GM18861 (cell line): ENCODE data around the gene SKI.
"Not testable (repeated sequence)": the region's sequence is repeated elsewhere in the genome, so short reads cannot be mapped to it uniquely, and the experiment has no call there.

Experiments used
- ATAC-seq: cut with Tn5 transposase; IDR thresholded peaks from one replicate; pipeline ENCODE4 v1.9.1; 2021; ENCODE audit not compliant: unreplicated experiment

The SKI gene

DNA sequence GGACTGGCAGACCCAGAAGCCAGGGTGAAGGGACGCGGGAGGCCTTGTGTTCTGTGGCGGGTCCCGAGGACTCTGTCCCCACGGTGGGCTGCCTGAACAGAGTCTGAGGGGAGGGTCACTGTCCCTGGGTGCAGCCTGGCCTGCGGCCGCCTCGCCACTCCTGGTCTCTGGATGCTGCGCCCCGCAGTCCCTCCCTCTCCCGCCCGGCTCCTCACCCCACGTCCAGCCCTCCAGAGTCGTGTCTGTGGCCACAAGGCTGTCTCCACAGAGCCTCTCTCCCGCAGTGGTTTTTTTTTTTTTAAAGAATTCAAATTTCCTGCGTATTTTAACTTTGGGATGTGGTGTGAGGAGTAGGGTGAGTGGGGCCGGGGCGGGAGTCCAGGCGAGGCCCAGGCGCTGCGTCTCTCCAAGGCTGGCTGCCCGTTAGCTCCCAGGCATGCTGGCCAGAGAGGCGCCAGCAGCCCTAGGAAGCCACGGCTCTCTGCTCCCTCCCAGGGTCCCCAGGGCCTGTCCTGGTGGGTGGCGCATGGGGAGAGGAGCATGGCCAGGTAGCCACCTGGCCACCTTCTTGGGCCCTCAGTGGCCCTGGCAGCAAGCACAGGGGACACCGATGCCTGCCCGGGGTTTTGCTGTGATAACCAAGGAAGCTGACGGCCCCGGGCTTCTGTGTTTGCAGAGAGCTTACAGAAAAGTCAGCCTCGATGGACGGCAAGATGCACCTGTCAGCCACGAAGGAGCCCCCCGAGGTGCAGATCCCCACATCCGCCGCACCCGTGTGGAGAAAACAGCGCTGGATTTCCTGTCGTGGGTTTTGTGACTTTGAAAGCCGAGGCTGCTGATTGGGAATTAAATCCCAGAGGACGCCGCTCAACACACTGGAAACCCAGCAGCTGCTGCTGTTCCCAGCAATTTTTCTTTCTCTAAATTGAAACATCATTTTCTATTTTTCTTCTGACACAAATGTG is 90.5 kb downstream of the SKI start:
- no peak for ATAC-seq

DNA sequence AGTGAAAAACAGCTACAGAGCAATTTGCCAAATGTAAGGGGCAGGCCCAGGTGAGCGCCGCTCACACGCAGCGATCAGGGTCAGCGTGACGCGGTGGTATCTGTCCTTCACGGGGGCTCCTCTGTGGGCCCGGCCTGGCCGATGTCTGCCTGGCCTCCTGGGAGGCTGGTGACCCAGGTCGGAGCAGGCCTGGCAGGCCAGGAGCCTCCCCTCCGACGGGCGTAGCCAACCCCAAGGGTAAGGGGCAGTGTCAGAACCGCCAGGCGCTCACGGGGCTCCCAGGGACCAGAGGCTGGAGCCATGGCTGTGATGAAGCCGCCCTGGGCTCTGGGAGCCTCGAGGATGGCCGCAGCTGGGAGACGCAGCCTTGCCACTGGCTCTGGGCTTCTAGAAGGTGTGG is 91.2 kb downstream of the SKI start:
- ATAC-seq, result no peak

DNA sequence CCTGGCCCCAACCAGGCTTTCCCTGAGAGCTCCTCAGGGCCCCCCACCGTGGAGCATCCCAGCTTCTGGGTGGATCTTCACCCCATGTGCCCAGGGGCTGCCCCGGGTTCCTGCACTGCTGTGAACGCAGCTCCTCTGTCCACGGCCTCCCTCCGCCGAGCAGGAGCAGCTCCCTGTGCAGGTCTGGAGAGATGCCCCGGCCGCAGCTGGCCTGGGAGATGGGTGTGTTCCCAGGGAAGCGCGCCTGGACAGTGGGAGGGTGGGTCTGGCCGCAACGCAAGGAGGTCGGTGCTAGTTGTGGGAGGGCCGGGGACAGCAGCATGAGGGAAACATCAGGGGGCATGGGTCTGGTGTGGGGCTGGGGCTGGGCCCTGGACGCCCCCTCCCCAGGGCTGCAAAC is 91.9 kb downstream of the SKI start:
- no peak for ATAC-seq

DNA sequence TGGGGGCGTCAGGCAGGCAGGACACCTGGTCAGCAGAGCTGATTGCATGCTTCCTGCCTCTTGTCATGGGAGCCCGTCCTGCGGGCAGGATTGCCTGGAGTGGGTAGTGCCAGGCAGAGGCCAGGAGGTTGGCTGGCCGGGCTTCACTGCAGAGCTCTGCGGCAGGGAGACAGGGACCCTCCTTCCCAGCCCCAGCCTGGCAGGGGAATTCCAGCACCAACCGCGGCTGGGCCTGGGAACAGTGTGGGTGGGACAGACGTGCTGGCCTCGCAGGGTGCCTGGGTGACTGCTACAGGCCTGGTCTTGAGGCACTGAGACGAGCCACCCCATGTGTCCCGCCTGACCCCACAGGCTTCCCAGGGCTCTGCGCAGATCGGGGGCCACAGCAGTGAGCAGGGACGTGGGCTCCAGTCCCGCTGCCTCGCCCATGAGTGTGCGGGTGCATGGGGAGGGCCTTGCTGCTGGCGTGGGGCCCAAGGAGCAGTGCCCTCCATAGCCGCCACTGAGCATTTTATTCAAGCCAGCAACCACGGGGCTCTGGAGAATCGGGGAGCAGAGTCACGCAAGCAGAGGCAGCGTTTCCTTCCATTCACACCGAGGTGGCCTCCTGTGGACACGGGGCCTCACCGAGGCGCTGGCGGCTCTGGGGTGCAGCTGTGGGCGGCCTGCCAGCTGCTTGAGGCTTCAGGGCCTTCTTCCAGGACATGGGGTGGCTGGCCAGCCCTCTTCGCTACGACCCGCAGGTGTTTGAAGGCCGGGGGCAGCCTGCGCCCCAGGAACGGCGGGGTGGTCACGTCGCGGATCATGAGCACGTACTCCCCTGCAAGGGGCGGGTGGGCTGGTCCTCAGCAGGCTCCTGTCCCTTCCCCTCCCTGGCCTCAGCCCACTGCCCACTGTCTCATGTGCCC is 92.9 kb downstream of the SKI start:
- ATAC-seq, result no peak

DNA sequence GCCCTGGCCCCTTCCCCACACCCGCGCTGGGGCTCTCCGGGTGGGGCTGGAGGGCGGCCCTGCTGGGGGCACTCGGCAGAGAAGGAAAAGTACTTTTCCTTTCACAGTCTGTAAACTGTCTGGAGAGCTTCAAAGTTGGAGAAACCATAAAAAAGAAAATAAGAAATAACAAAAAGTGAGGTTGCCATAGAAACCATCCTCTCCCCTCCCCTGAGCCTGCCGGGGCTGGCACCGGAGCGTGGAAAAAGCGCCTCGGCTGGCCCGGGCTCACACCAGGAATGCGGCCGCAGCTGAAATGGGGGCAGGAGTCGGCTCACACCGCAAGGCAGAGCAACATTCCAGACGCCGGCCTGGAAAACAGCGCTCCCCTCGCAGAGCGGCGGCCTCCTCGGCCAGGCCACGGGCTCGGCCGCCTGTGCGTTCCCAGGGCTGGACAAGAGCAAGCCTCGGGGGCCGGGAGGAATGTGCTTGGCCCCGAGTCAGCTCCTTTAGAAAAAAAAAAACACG is 94.0 kb downstream of the SKI start:
- no peak for ATAC-seq

DNA sequence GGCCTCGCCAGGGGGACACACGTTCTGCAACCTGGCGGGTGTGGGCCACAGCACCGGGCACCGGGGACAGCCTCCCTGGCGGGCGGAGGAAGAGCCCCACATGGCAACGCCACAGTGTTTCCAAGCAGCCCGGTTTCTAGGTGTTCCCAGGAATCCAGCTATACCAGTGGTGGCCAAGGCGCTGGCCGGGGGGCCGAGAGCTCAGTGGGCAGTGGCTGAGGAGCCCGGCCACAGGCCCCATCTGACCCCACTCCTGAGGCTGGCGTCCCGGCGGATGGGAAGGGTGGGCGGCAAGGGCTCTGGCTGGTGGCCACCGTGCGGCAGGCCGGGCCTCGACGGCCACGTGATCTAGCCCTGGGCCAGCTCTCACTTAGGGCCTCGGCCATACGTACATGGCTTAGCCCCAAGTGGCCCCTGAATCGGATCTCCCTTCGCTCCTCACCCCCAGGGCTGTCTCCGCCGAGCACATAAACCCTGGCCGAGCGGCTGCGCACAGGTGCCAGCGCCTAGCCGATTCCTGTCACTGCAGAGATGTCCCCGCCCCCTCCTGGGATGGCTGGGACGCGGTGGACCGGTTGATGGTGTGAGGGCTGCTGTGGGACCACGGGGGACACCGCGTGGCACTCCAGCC is 94.6 kb downstream of the SKI start:
- ATAC-seq, result no peak

DNA sequence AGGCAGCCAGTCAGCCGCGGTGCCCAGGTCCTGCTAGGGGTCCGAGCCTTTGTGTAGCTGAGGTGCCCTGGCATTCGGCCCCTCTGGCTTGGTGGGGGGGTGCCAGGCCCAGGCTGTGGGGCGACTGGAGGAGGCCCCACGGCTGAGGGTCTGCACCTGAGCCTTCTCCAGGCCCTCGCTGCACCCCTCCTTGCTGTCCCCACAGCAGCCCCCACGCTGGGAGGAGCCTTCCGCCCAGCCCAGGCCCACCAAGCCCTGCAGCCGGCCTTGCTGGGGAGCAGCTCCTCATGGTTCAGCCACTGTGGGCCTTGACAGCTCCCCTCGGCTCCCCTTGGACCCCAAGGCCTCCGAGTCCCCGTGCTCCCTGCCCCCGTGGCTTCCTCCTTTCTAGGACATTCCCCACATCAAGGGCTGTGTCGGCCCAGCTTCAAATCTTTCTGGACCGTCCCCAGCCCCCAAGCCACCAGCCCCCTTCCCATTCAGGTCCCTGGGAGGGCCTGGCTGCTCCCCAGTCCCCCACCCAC is 95.4 kb downstream of the SKI start:
- no peak for ATAC-seq

DNA sequence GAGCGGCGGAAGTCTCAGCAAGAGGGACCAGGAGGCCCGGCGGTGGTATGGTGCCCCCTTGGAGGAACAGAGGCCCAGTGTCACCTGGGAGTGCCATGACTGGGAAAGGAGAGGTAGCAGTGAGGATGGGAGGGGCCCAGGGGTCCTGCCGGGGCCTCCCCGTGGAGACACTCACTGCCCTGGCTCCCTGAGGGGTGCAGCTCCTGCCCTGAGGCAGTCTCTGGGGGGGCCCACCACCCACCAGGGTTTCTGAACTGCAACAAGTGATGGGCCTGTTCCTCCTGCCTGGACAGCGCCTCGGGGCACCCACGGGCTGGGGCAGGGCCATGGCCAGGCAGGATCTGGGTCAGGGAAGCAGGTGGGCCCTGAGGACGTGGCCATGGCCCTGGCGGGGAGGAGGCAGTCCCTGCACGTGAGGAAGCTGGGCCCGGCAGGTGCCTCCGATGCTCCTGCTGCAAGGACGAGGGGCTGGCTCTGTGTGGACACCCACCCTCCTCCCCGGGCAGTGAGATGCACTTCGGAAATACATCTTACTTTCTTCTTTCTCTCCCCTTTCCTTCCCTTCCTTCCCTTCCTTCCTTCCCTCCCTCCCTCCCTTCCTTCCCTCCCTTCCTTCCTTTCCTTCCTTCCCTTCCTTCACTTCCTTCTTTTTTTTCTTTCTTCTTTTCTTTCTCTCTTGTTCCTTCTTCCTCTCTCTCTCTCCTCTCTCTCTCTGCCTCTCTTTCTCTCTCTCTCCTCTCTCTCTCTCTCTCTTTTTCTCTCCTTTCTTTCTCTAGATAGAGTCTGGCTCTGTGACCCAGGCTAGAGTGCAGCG is 96.6 kb downstream of the SKI start:
- ATAC-seq, result no peak

DNA sequence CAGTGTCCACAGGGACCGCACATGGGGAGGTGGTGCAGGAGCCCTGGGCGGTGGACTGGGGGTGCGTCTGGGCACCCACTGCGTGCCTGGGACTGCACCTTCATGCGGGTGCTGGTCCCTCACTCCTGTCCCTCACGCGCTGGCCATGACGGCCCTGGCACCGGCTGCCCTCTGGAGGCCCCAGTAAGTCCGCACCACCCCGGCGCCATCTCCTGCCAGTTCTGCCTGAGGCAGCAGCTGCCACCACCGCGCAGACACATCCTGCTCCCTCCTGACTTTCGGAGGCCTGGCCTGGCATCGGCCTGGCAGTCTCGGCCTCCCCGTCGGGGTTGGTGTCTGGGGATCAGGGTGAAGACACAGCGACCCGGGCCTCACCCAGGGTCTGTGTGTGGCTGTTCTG is 98.4 kb downstream of the SKI start:
- no peak for ATAC-seq

DNA sequence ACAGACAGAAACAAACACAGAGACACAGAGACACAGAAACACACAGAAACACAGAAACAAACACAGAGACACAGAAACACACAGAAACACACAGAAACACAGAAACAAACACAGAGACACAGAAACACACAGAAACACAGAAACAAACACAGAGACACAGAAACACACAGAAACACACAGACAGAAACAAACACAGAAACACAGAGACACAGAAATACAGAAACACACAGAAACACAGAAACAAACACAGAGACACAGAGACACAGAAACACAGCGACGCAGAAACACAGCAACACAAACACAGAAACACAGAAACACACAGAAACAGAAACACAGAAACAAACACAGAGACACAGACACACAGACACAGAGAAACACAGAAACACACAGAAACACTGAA is 99.0 kb downstream of the SKI start:
- ATAC-seq, result not testable (repeated sequence)

DNA sequence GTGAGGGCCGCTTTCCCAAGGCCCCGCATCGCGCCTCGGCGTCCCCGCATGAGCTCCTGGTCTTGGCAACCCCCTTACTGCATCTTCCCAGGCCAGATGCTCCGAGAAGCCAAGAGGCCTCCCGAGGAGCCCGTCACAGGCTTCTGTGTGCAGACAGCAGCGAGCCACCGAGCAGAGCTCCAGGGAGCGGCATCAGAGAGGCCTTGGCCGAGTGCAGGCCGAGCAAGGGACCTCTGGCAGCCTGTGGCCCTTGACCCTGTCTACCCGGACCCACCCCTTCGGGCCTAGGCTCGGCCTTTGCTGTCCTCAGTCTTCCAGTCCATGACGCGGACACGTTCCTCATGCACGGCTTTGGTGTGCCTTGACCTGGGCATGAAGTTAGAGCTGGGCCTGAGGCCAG is 99.7 kb downstream of the SKI start:
- ATAC-seq, result no peak

DNA sequence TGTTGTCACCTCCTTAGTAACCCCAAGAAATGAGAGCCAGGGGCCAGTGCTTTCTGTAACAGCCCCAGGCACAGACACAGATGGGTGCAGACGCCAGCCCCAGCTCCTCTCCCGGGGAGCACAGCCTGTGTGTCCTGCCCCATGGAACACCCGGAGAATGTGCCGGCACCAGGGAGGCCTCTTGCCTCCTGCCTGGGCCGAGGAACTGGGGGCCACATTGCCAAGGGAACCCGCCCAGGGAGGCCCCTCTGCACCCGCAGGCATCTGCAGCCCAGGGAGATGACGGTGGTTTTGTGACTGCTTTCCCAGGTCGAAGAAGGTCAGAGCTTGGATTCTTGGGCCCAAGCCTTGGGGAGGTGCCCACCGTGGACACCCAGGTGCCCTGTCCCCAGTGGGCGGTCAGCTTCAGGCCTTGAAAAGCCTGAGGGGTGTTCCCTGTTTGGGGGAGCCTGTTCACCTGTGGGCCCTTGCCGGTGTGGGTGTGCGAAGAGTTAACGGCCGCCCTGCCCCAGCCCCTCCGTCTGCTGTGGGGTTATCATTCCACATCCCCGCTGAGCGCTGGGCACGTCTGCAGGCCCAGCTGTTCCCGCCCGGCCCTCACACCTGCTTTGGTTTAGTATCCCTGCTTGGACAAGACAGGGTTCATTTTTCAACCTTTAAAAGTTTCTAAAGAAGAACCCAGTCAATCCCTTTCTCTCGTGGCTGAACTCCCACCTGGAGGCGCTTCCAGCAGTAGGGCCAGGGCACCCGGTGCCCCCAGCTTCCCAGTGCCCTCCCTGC is 100.7 kb downstream of the SKI start:
- ATAC-seq, result no peak

DNA sequence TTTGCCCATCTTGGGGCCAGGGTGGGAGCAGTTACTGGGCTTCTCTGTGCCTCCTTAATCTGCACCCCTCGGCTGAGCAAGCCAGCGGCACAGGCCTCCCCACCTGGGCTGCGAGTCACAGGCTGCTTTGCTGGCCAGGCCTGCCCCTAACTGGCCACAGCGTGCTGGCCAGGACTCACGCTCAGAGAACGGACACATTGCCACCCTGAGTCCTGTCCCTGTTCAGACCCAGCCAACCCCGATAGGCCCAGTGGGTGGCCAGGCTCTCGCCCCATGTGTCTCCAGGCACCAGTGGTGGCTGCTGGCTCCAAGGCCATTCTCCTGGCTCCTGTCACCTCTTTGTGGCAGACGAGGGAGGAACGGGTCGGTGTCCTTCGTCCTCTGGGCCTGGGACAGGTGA is 101.9 kb downstream of the SKI start:
- ATAC-seq, result no peak

DNA sequence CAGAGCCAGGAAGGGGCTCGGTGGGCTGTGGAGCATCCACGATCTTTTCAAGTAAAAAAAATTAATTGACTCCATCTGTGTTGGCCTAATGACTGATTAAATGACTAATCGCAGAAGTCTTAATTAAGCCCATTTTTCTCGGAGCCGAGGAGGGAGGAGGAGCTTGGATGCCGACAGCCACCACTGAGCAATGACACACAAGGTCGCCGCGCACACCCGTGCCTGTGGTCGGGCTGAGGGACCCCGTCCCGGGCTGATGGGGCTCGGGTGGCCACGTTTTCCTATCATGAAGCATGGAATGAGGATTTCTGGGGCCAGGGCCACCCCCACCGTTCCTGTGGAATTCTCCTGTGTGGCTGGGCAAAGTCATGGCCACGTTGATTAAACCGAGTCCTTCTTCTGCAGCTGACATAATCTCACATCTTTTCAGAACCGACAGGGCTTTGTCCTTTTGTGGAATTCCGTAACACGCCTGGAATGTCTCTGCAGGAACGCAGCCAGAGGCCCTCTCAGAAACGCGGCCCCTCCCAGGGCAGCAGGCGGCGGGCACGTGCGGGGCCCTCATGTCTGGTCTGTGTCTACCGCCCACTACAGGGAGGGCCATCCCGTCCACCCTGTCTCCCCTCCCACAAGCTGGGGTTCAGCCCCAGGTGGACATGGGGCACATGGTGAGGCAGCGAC is 102.5 kb downstream of the SKI start:
- no peak for ATAC-seq

DNA sequence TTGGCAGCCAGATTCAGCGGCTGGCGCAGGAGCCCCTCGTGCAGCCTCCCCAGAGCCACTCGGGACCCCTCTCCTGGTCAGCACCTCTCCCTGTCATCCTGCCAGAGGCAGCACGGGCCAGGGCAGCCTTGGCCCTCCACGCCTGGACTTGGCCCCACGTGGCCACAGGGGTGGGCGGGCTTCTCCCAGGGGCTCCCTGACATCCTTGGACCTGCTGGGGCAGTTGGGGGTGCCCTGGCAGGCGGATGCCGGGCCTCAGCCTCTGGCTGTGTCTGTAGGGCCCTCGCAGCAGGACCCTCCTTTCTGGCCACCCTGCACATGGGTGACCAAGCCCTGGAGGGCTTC is 103.1 kb downstream of the SKI start:
- no peak for ATAC-seq

DNA sequence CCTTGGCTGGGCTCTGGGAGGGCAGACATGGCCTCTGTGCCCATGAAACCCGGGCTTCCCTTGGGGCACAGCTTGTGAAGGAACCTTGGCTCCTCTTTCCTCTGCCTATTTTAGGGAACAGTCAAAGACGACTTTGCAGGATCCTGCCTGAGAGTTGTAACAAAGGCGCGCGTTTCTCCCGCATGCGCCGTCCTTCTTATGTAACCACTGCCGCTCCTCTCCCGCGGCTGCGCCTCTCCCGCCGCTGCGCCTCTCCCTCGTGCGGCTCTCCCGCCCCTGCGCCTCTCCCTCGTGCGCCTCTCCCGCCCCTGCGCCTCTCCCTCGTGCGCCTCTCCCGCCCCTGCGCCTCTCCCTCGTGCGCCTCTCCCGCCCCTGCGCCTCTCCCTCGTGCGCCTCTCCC is 103.5 kb downstream of the SKI start:
- ATAC-seq, result not testable (repeated sequence)

DNA sequence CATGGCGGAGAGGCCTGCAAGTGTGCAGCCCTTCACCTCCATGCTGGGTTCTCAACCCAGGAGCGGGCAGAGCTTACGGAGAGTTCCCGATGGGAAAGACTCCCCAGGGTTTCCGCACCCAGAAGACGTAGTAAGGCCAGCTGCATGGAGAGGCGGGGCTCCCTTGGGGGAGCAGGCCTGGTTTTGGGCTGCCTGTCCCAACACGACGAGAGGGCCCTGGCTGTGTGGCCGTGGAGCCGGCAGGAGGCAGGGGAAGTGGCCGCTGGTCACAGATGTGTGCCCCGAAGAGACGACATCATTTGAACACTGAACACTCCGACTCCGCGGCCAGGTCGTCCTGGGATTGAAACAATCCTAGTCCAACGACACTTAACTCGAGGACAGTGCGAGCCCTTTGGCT is 106.2 kb downstream of the SKI start:
- ATAC-seq, result no peak

DNA sequence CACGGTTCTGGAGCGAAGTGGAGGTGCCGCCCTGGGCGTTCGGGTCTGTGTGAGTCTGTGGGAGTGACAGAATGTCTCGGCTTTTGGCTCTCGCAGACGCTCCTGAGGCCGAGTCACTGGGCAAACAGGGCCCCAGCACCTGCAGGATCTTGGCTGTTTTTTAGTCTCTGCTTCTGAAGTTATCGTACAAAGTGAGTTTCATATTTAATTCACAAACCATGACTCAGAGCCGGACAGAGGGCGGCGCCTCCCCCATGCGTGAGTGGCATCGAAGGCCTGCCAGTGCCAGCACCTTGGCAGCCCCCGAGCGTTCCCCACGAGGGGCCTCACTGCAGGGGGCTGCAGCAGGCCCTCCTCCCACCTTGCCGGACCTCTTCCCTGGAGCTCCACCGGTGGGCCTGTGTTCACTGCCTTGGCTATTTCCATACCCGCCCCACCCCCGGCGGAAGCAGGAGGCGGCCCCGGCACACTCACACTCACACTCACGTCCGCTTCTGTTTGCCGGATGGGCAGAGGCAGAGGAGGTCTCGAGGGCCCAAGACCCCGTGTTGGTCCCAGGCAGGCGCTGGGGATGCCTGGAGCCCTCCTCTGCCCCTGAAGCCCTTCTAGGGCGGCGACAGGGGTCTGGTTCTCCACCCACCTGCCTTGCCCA is 106.9 kb downstream of the SKI start:
- ATAC-seq, result no peak
